Kidney (tissue), 14 donors: ENCODE data around the gene MTA3. TPM values are rescaled to one million over a fixed set of nuclear protein-coding genes. Genes with fewer than 3 reads are reported as not detected.

Experiments
- DNase-seq, 5 donors: peaks; one replicate each; pipeline ENCODE4 v3.0.0-alpha.2; 2013 to 2020
- FAIRE-seq: peaks from 2 replicates; lab custom pipeline; 2012; peaks lifted over from hg19 to GRCh38; lab: Jason Lieb, UNC
- H3K27ac ChIP-seq, 2 donors: one replicate each; pipeline ENCODE4 v1.7.0; 2013; ENCODE audit warnings: low read depth in 2 of 2, low read length in 2 of 2, inconsistent platforms in 1 of 2
- H3K27me3 ChIP-seq: one replicate; pipeline ENCODE4 v1.7.1; 2013; ENCODE audit warnings: low read length, inconsistent platforms; ENCODE audit not compliant: control insufficient read depth, insufficient read depth
- H3K36me3 ChIP-seq, 3 donors: one replicate each; pipeline versions ENCODE4 v1.7.0 to v1.7.1; 2013; ENCODE audit warnings: low read length in 3 of 3, control low read depth in 1 of 3, inconsistent platforms in 1 of 3; ENCODE audit not compliant: insufficient read depth in 3 of 3, control insufficient read depth in 2 of 3
- H3K4me1 ChIP-seq, 3 donors: one replicate each; pipeline versions ENCODE4 v1.7.0 to v1.7.1; 2013; ENCODE audit warnings: low read length in 3 of 3, inconsistent platforms in 1 of 3, low read depth in 1 of 3; ENCODE audit not compliant: control insufficient read depth in 2 of 3, insufficient read depth in 2 of 3
- H3K4me3 ChIP-seq, 3 donors: one replicate each; pipeline versions ENCODE4 v1.7.0 to v1.8.1; 2013; ENCODE audit warnings: low read length in 3 of 3, control low read depth in 1 of 3, inconsistent platforms in 1 of 3
- H3K9ac ChIP-seq, 3 donors: one replicate each; pipeline versions ENCODE4 v1.7.0 to v1.7.1; 2013; ENCODE audit warnings: low read length in 3 of 3, control low read depth in 1 of 3, inconsistent platforms in 1 of 3
- H3K9me3 ChIP-seq, 3 donors: one replicate each; pipeline versions ENCODE4 v1.7.0 to v1.7.1; 2013; ENCODE audit warnings: low read length in 3 of 3, control low read depth in 1 of 3, inconsistent platforms in 1 of 3; ENCODE audit not compliant: control insufficient read depth in 2 of 3, insufficient read depth in 1 of 3
- intact Hi-C: fragments of 100-400 bp; cut with DNase I; formaldehyde crosslinking; loops from one replicate; pipeline ENCODE4 v1.11.1; 2022
- polyA plus RNA-seq: library from polyadenylated mRNA; stranded (reverse); fragments of 350-450 nt; fragmentation: Illumina TruSeq; extraction: RNeasy Lipid Tissue Mini Kit (QIAGEN cat#74804); gene quantifications from one replicate; pipeline ENCODE4 v1.2.3, GENCODE V29; 2014; ENCODE audit warnings: low read depth, low replicate concordance; ENCODE audit not compliant: insufficient read depth
- total RNA-seq: library from RNA; stranded (reverse); fragmentation: NEBNext Ultra II Directional; extraction: Animal tissue kit (Norgen Biotek cat#: 25700); gene quantifications from one replicate; pipeline ENCODE4 v1.2.1, GENCODE V29; 2021
- TF ChIP-seq, protein P1 (sequence below): IDR thresholded peaks from 3 replicates; pipeline ENCODE4 v1.5.1; 2012; ENCODE audit warnings: mild to moderate bottlenecking, moderate library complexity, borderline replicate concordance; ENCODE audit not compliant: insufficient read depth; ENCODE audit errors: extremely low read depth
- donor health status: control.
- donor health status: control.
- donor health status: control.
- donor health status: control.
- donor health status: control.
- donor health status: DM: yes; HTN: yes; CAD: no.
- donor health status: Normal renal cell carcinoma (clear cell type).

MTA3 gene
- total and polyA plus RNA-seq, 2 donors from 2014 or later: 27.7 to 35.2 TPM

GRCh38 chr2:42800461-42800962 is 232.1 kb downstream of the MTA3 start:
- TF ChIP-seq, protein P1, sequence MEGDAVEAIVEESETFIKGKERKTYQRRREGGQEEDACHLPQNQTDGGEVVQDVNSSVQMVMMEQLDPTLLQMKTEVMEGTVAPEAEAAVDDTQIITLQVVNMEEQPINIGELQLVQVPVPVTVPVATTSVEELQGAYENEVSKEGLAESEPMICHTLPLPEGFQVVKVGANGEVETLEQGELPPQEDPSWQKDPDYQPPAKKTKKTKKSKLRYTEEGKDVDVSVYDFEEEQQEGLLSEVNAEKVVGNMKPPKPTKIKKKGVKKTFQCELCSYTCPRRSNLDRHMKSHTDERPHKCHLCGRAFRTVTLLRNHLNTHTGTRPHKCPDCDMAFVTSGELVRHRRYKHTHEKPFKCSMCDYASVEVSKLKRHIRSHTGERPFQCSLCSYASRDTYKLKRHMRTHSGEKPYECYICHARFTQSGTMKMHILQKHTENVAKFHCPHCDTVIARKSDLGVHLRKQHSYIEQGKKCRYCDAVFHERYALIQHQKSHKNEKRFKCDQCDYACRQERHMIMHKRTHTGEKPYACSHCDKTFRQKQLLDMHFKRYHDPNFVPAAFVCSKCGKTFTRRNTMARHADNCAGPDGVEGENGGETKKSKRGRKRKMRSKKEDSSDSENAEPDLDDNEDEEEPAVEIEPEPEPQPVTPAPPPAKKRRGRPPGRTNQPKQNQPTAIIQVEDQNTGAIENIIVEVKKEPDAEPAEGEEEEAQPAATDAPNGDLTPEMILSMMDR: no peak
- Histone ChIP-seq H3K9ac (no peak overlapping the region), H3K36me3 (peaks cover 0 to 7% (median 0%) of the 10 kb centered on the region in 3 donors), H3K4me3 (no peak overlapping the region), H3K9me3 (no peaks in the 10 kb centered on the region), H3K4me1 (peaks cover 0 to 5% (median 0%) of the 10 kb centered on the region in 3 donors), H3K27me3 (no peaks in the 10 kb centered on the region), H3K27ac (no peak overlapping the region)
- FAIRE-seq: no peak
- intact Hi-C loops: no loop called here
- DNase-seq: no peak

- Histone ChIP-seq H3K4me3 (no peak overlapping the region), H3K9ac (no peak overlapping the region), H3K9me3 (no peaks in the 10 kb centered on the region), H3K27ac (no peak overlapping the region), H3K36me3 (peaks cover 0 to 3% (median 0%) of the 10 kb centered on the region in 3 donors), H3K27me3 (no peaks in the 10 kb centered on the region), H3K4me1 (peaks cover 0 to under 1% (median 0%) of the 10 kb centered on the region in 3 donors)
- no peak for DNase-seq
- no peak for FAIRE-seq
- TF ChIP-seq, protein P1: no peak
- intact Hi-C loops: no loop called here
Measured at GRCh38 chr2:42800981-42801380, 232.5 kb downstream of the MTA3 start.

DNA sequence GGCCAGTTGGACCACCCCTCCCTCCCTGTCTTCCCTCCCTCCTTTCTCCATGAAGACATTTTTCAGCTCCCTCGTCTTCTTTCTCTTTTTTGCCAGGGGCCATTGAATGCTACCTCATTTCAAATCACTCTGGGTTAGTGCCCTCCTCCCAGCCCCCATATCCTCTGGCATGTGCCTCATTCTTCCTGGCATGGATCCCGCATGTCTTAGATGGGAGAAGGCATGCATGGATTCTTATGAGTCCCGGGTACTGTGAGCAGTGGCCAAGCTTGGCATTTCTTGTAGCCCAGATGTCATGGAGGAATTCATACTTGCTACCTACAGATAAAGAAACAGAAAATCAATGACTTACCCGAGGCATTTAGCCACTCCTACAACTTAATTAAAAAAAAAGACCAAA is 232.9 kb downstream of the MTA3 start:
- TF ChIP-seq, protein P1: no peak
- DNase-seq (no peak), FAIRE-seq (no peak)

DNA sequence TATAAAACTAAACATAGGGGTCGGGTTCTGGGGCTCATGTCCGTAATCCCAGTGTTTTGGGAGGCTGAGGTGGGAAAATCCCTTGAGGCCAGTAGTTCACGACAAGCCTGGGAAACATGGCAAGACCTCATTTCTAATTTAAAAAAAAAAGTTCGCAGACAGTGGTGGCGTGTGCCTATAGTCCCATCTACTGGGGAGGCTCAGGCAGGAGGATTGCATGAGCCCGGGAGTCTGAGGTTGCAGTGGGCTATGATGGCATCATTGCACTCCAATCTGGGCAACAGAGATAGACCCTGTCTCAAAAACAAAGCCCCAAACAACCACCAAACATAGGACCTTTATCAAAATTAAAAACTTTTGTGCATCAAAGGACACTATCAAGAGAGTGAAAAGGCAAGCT is 233.7 kb downstream of the MTA3 start:
- FAIRE-seq (no peak), DNase-seq (no peak)
- H3K27me3 ChIP-seq: no peaks in the 10 kb centered on the region
- intact Hi-C loops: no loop called here
- H3K9me3 ChIP-seq: no peaks in the 10 kb centered on the region
- TF ChIP-seq, protein P1: no peak
- H3K27ac ChIP-seq: no peak overlapping the region
- H3K4me3 ChIP-seq: no peak overlapping the region
- H3K36me3 ChIP-seq: no peaks in the 10 kb centered on the region
- H3K9ac ChIP-seq: no peak overlapping the region
- no peaks in the 10 kb centered on the region for H3K4me1 ChIP-seq

More for the DNA sequence above, 232.9 kb downstream of the MTA3 start:
- Histone ChIP-seq H3K4me3 (no peak overlapping the region), H3K9ac (no peak overlapping the region), H3K4me1 (no peaks in the 10 kb centered on the region), H3K27ac (no peak overlapping the region), H3K36me3 (no peaks in the 10 kb centered on the region), H3K9me3 (no peaks in the 10 kb centered on the region), H3K27me3 (no peaks in the 10 kb centered on the region)
- intact Hi-C loops: no loop called here
